Gastrocnemius medialis (tissue), 4 donors: ENCODE results near the gene PMVK. TPM values are rescaled to one million over a fixed set of nuclear protein-coding genes. Genes with fewer than 3 reads are reported as not detected.
A peak's percentile ranks its signal among the peaks of the same experiment; 100 is the strongest.

Source experiments
- ATAC-seq, 2 donors: fragments of 150-250 bp; one replicate each; pipeline ENCODE4 v1.9.1; 2016
- DNase-seq, 2 donors: peaks; one replicate each; pipeline ENCODE4 v3.0.0-alpha.2; 2019
- H3K27ac ChIP-seq, 4 donors: fragments of 200-600 bp; sonication (generic); 1 replicate in 1 of 4; 2 replicates in 3 of 4; pipeline ENCODE4 v1.5.1; 2016 to 2018; ENCODE audit warnings: mild to moderate bottlenecking in 2 of 4, moderate library complexity in 1 of 4
- H3K27me3 ChIP-seq, 3 donors: fragments of 200-600 bp; sonication (generic) in 2 of 3; 1 replicate in 1 of 3; 2 replicates in 2 of 3; pipeline versions ENCODE4 v1.5.1 to v1.6.0; 2016 to 2019; ENCODE audit warnings: mild to moderate bottlenecking in 1 of 3, moderate library complexity in 1 of 3
- H3K36me3 ChIP-seq, 2 donors: fragments of 200-600 bp; sonication (generic) in 1 of 2; one replicate each; pipeline ENCODE4 v1.5.1; 2017 to 2018
- H3K4me1 ChIP-seq, 2 donors: fragments of 200-600 bp; sonication (generic) in 1 of 2; one replicate each; pipeline ENCODE4 v1.5.1; 2016 to 2017; ENCODE audit warnings: mild to moderate bottlenecking in 2 of 2
- H3K4me3 ChIP-seq, 4 donors: fragments of 200-600 bp; sonication (generic) in 3 of 4; 1 replicate in 1 of 4; 2 replicates in 3 of 4; pipeline ENCODE4 v1.5.1; 2016 to 2019; ENCODE audit warnings: mild to moderate bottlenecking in 2 of 4
- H3K9me3 ChIP-seq, 3 donors: fragments of 200-600 bp; sonication (generic) in 2 of 3; 1 replicate in 1 of 3; 2 replicates in 2 of 3; pipeline ENCODE4 v1.5.1; 2016 to 2019
- CTCF ChIP-seq, 5 experiments: fragments of 450-650 bp in 3 of 5; fragments of 200-600 bp in 2 of 5; sonication (generic) in 2 of 5; IDR thresholded peaks in 4 of 5; conservative IDR thresholded peaks in 1 of 5; 1 replicate in 4 of 5; 2 replicates in 1 of 5; pipeline ENCODE4 v1.5.1; 2016 to 2019; ENCODE audit warnings: antibody characterized with exemption in 5 of 5, mild to moderate bottlenecking in 3 of 5, moderate library complexity in 3 of 5
- POLR2A ChIP-seq, 2 donors: fragments of 450-650 bp; IDR thresholded peaks; one replicate each; pipeline ENCODE4 v1.6.1; 2017; ENCODE audit warnings: antibody characterized with exemption in 2 of 2, mild to moderate bottlenecking in 2 of 2, moderate library complexity in 2 of 2
- in situ Hi-C, 4 donors: fragments of 200-750 bp; cut with MboI; loops; one replicate each; pipeline versions ENCODE4 v1.15.0 to v1.8.0; 2017; ENCODE audit warnings: low sequenced_read_pairs in 4 of 4
- intact Hi-C: fragments of 100-400 bp; cut with DNase I; formaldehyde crosslinking; loops from one replicate; pipeline ENCODE4 v1.15.1; 2023; ENCODE audit warnings: low total_unique reads
- total RNA-seq, 4 donors: library from RNA; depleted of rRNA; stranded (reverse); fragments of >200 nt; gene quantifications; one replicate each; pipeline versions ENCODE4 v1.1.0 to v1.2.3, GENCODE V29; 2016

The PMVK gene
- total RNA-seq, 4 donors from 2014 or later, result 4.6 to 7.6 (median 6.1) TPM

GRCh38 chr1:154888757-154889156, 47.8 kb downstream of the PMVK start:
- intact Hi-C loops, result no loop called here
- H3K36me3 ChIP-seq, result no peaks in the 10 kb centered on the region
- H3K27ac ChIP-seq, result no peak overlapping the region
- no peak overlapping the region for H3K4me3 ChIP-seq
- no peak for ATAC-seq
- DNase-seq, result no peak
- no peaks in the 10 kb centered on the region for H3K27me3 ChIP-seq
- no peaks in the 10 kb centered on the region for H3K9me3 ChIP-seq
- in situ Hi-C loops, result loop anchor here in 3 of 4 donors (10.0 kb wide), 2 partner anchors 314 to 324 kb away; partner anchors contain the start of gene CHRNB2 (in 2 of the 3)
- no peaks in the 10 kb centered on the region for H3K4me1 ChIP-seq
- TF ChIP-seq CTCF (IDR thresholded peaks at IDR 0.05 in 4 of 5, conservative IDR thresholded peaks at IDR 0.05 in 1 of 5) (no peak), POLR2A (IDR thresholded peaks at IDR 0.05) (no peak)

DNA sequence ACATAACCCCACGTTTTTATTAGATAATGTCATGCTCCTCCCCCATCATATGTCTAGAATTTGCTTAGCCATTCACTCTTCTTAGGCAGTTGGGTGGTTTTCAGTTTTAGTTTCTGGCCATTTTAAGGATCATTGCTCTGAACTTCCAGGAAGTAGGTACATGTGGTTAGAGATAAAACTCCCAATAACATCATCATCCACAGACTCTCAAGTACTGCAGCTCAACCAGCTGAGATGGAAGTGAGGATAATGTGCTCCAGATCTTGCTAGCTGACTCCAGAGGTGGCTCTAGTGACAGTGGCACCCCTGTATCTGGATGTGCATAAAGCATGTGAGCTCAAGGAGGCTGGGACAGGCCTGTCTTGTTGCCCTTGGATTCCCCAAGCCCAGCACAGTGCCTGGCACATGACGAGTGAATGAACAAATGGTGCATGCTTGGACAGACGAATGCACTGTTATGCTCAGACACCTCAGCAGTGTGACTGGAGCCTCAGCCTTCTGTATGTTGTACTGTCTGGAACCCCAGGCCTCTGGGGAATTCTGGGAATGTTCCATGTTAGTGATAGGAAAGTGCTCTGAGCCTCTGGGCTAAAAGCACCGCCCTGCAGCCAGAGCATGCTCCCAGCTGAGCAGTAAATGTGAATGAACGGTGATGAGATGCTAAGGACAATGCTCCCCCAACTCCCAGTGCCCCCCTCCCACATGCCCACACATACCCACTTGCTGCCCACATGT, 50.1 kb downstream of the PMVK start:
- intact Hi-C loops (no loop called here), in situ Hi-C loops (loop anchor here in 3 of 4 donors (10.0 kb wide), 2 partner anchors 312 to 322 kb away; partner anchors contain the start of gene CHRNB2 (in 2 of the 3))
- H3K9me3 ChIP-seq, result no peaks in the 10 kb centered on the region
- H3K27me3 ChIP-seq, result no peaks in the 10 kb centered on the region
- H3K4me3 ChIP-seq, result no peak overlapping the region
- no peak overlapping the region for H3K27ac ChIP-seq
- ATAC-seq (no peak), DNase-seq (no peak)
- H3K4me1 ChIP-seq, result no peaks in the 10 kb centered on the region
- H3K36me3 ChIP-seq, result no peaks in the 10 kb centered on the region
- TF ChIP-seq CTCF (IDR thresholded peaks at IDR 0.05 in 4 of 5, conservative IDR thresholded peaks at IDR 0.05 in 1 of 5) (no peak), POLR2A (IDR thresholded peaks at IDR 0.05) (no peak)

- no peak for ATAC-seq
- H3K27ac ChIP-seq, result no peak overlapping the region
- H3K4me1 ChIP-seq, result no peaks in the 10 kb centered on the region
- no peaks in the 10 kb centered on the region for H3K27me3 ChIP-seq
- TF ChIP-seq POLR2A (IDR thresholded peaks at IDR 0.05), result no peak
- TF ChIP-seq CTCF (IDR thresholded peaks at IDR 0.05 in 4 of 5, conservative IDR thresholded peaks at IDR 0.05 in 1 of 5), result no peak
- no peaks in the 10 kb centered on the region for H3K9me3 ChIP-seq
- H3K36me3 ChIP-seq, result no peaks in the 10 kb centered on the region
- no peak for DNase-seq
- H3K4me3 ChIP-seq, result no peak overlapping the region
- in situ Hi-C loops, result loop anchor here (5.0 to 10.0 kb wide), 3 partner anchors 218 to 320 kb away; partner anchors contain the start of gene CHRNB2 (in 2 of the 4)
- intact Hi-C loops, result no loop called here
These were observed 51.4 kb downstream of the PMVK start for GRCh38 chr1:154884869-154885701.

DNA sequence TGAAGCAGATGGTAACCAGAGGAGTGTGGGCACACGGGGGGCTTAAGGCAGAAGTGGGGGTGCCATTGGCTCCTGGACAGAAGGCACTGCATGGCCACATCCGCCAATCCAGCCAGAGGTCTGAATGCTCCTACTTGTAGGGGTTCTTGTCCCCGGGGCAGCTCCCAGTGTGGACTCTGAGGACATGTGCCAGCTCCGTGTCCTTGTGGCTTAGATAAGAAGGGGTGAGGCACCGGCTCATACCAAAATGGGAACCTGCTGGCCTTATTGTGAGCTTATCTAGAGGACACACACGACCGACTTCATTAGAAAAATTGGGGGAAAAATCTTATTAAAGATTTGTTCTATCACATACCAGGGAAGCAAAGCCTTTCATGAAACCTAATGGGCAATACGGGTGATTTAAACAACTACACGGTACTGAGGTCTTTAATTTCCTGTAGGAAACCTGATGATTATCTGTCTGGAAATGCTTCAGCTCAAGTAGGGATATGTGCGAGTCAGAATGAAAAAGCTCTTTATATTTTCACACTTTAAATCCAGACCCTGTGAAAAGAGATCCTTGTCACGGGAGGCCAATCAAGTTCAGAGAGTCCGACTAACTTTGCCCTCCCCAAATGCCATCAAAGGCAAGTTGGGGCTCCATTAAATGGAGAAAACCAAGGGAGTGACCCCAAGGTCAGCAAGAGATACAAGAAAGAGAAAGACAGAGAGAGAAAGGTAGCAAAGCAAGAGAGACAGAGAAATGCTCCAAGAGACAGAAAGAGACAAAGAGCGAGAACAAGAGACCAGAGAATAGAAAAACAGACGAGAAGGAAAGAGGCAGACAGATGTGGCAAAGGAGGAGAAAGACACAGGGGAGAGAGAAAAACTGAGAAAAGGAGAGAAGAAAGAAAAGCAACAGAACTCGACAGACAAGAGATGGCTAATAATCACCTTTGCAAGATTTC, 52.3 kb downstream of the PMVK start:
- DNase-seq (no peak), ATAC-seq (no peak)
- peak overlapping the region in 1 of 4 donors; percentile 55 for H3K27ac ChIP-seq
- H3K9me3 ChIP-seq, result no peaks in the 10 kb centered on the region
- in situ Hi-C loops (loop anchor here (5.0 to 10.0 kb wide), 3 partner anchors 217 to 319 kb away; partner anchors contain the start of gene CHRNB2 (in 2 of the 4)), intact Hi-C loops (no loop called here)
- no peaks in the 10 kb centered on the region for H3K36me3 ChIP-seq
- no peak overlapping the region for H3K4me3 ChIP-seq
- no peaks in the 10 kb centered on the region for H3K27me3 ChIP-seq
- TF ChIP-seq CTCF (IDR thresholded peaks at IDR 0.05 in 4 of 5, conservative IDR thresholded peaks at IDR 0.05 in 1 of 5) (no peak), POLR2A (IDR thresholded peaks at IDR 0.05) (no peak)
- H3K4me1 ChIP-seq, result no peaks in the 10 kb centered on the region
